WTC11 (cell line): ENCODE results near the gene TEKT2. TPM values are rescaled to one million over a fixed set of nuclear protein-coding genes. Genes with fewer than 3 reads are reported as not detected.

Experiments used
- ATAC-seq: fragments of 200-7000 bp; cut with Tn5 transposase; 2 replicates; pipeline ENCODE4 v1.10.0; 2021; ENCODE audit warnings: mild to moderate bottlenecking, moderate library complexity
- CTCF ChIA-PET: fragments of 300-600 bp; sonication (Branson Sonifier 250); formaldehyde crosslinking; loops from one replicate; lab custom pipeline; 2021; ENCODE audit warnings: antibody characterized with exemption; lab: Charles Lee
- POLR2A ChIA-PET: fragments of 350-600 bp; sonication (Branson Sonifier 250); formaldehyde crosslinking; loops from one replicate; lab custom pipeline; 2021; ENCODE audit warnings: antibody characterized with exemption; lab: Charles Lee
- DNase-seq: peaks from one replicate; pipeline ENCODE4 v3.0.0; 2021; ENCODE audit warnings: low spot score
- H3K27ac Mint-ChIP-seq: 2 replicates; pipeline ENCODE4 v1.8.0; 2021; ENCODE audit warnings: mixed read lengths
- H3K27me3 Mint-ChIP-seq: 2 replicates; pipeline ENCODE4 v1.8.0; 2021; ENCODE audit warnings: low read depth, mild to moderate bottlenecking, moderate library complexity, mixed read lengths
- H3K36me3 Mint-ChIP-seq: 2 replicates; pipeline ENCODE4 v1.8.0; 2021; ENCODE audit warnings: mixed read lengths
- H3K4me1 Mint-ChIP-seq: 2 replicates; pipeline ENCODE4 v1.8.0; 2022; ENCODE audit warnings: mixed read lengths
- H3K4me3 Mint-ChIP-seq: 2 replicates; pipeline ENCODE4 v1.8.0; 2021; ENCODE audit warnings: mild to moderate bottlenecking, moderate library complexity, mixed read lengths
- H3K9me3 Mint-ChIP-seq: 2 replicates; pipeline ENCODE4 v1.8.0; 2021; ENCODE audit warnings: mixed read lengths
- ATF6 ChIP-seq: sonication (generic); formaldehyde crosslinking; IDR thresholded peaks from 2 replicates; pipeline ENCODE4 v1.8.1; 2023; ENCODE audit warnings: mild to moderate bottlenecking, missing genetic modification reagents
- CBFB ChIP-seq: sonication (generic); formaldehyde crosslinking; IDR thresholded peaks from 2 replicates; pipeline ENCODE4 v1.8.1; 2022; ENCODE audit warnings: mild to moderate bottlenecking, low read depth, missing genetic modification reagents
- ERG ChIP-seq: fragments of 250-450 bp; sonication (Bioruptor Pico); IDR thresholded peaks from 2 replicates; pipeline ENCODE4 v1.8.0; 2021; ENCODE audit warnings: mild to moderate bottlenecking
- FOXK1 ChIP-seq: sonication (generic); formaldehyde crosslinking; IDR thresholded peaks from 2 replicates; pipeline ENCODE4 v1.8.0; 2022; ENCODE audit warnings: mild to moderate bottlenecking, moderate library complexity, missing genetic modification reagents
- FOXP4 ChIP-seq: sonication (generic); formaldehyde crosslinking; IDR thresholded peaks from 2 replicates; pipeline ENCODE4 v1.8.0; 2022; ENCODE audit warnings: mild to moderate bottlenecking, missing genetic modification reagents
- GABPB1 ChIP-seq: sonication (generic); formaldehyde crosslinking; IDR thresholded peaks from 2 replicates; pipeline ENCODE4 v1.8.1; 2023; ENCODE audit warnings: mild to moderate bottlenecking, missing genetic modification reagents
- HMGXB4 ChIP-seq: sonication (generic); formaldehyde crosslinking; IDR thresholded peaks from 2 replicates; pipeline ENCODE4 v1.8.1; 2023; ENCODE audit warnings: mild to moderate bottlenecking, moderate library complexity, missing genetic modification reagents
- KAT7 ChIP-seq: sonication (generic); formaldehyde crosslinking; IDR thresholded peaks from 2 replicates; pipeline ENCODE4 v1.8.1; 2023; ENCODE audit warnings: missing genetic modification reagents, mild to moderate bottlenecking, borderline replicate concordance
- SOX15 ChIP-seq: fragments of 250-450 bp; sonication (Bioruptor Pico); IDR thresholded peaks from 2 replicates; pipeline ENCODE4 v1.9.0; 2021; ENCODE audit warnings: mild to moderate bottlenecking
- STAT6 ChIP-seq: sonication (generic); formaldehyde crosslinking; conservative IDR thresholded peaks from 2 replicates; pipeline ENCODE4 v1.8.1; 2023; ENCODE audit warnings: mild to moderate bottlenecking, low read depth, missing genetic modification reagents, moderate library complexity
- TEAD1 ChIP-seq: sonication (generic); formaldehyde crosslinking; IDR thresholded peaks from 2 replicates; pipeline ENCODE4 v1.8.0; 2022; ENCODE audit warnings: mild to moderate bottlenecking, missing genetic modification reagents
- USF1 ChIP-seq: sonication (generic); formaldehyde crosslinking; IDR thresholded peaks from 2 replicates; pipeline ENCODE4 v1.8.0; 2022; ENCODE audit warnings: mild to moderate bottlenecking, missing genetic modification reagents
- ZNF263 ChIP-seq: sonication (generic); formaldehyde crosslinking; IDR thresholded peaks from 2 replicates; pipeline ENCODE4 v1.8.1; 2022; ENCODE audit warnings: low read depth, mild to moderate bottlenecking, moderate library complexity, missing genetic modification reagents
- ZNF416 ChIP-seq: fragments of 250-450 bp; sonication (Bioruptor Pico); IDR thresholded peaks from 2 replicates; pipeline ENCODE4 v1.9.0; 2021; ENCODE audit warnings: mild to moderate bottlenecking, inconsistent platforms
- ZNF671 ChIP-seq: fragments of 250-450 bp; sonication (Bioruptor Pico); IDR thresholded peaks from 2 replicates; pipeline ENCODE4 v1.8.0; 2021; ENCODE audit warnings: mild to moderate bottlenecking
- total RNA-seq: library from RNA; stranded (reverse); gene quantifications from 3 replicates; pipeline ENCODE4 v1.2.3, GENCODE V29; 2021

TEKT2 gene
- total RNA-seq, 1 experiment from 2014 or later: 1.9 TPM

GRCh38 chr1:36097693-36098585 is 14.0 kb downstream of the TEKT2 start:
- Mint-ChIP-seq H3K27ac (peak overlapping the region; percentile 90), H3K27me3 (no peaks in the 10 kb centered on the region), H3K4me1 (peaks cover 16% of the 10 kb centered on the region), H3K9me3 (no peaks in the 10 kb centered on the region), H3K4me3 (no peak overlapping the region), H3K36me3 (peaks cover 13% of the 10 kb centered on the region)
- CTCF ChIA-PET: interaction anchor here (0.6 to 6.2 kb wide), 42 partner anchors 9 to 352 kb away, joined by 3 to 142 read pairs (median 7); partner anchors contain the start of genes AGO1, AGO3, CLSPN and EVA1B
- TF ChIP-seq ATF6 (no peak), CBFB (CRISPR knock-in tag) (no peak), STAT6 (no peak), KAT7 (CRISPR knock-in tag) (no peak), TEAD1 (no peak), FOXK1 (CRISPR knock-in tag) (no peak), ZNF263 (no peak), ZNF671 (CRISPR knock-in tag) (no peak), HMGXB4 (CRISPR knock-in tag) (no peak), SOX15 (CRISPR knock-in tag) (no peak)
- ATAC-seq: no peak
- no peak for DNase-seq
- POLR2A ChIA-PET: interaction anchor here (1.4 to 2.3 kb wide), 2 partner anchors 14 to 37 kb away, joined by 6 to 8 read pairs; partner anchors contain the start of gene TEKT2

- Mint-ChIP-seq H3K9me3 (no peaks in the 10 kb centered on the region), H3K36me3 (peaks cover 4% of the 10 kb centered on the region; the same call in 1 of the 2 replicates), H3K4me1 (peaks cover 16% of the 10 kb centered on the region), H3K27ac (no peak overlapping the region), H3K4me3 (no peak overlapping the region)
- ChIA-PET POLR2A (no interaction called here), CTCF (interaction anchor here (0.9 to 6.2 kb wide), 3 partner anchors 29 to 50 kb away, joined by 3 to 89 read pairs (median 13); partner anchors contain the start of gene TRAPPC3)
- TF ChIP-seq GABPB1 (no peak), HMGXB4 (CRISPR knock-in tag) (0 out of 2 replicates have a peak, but pooled peaks have one; percentile 3), ERG (CRISPR knock-in tag) (no peak), CBFB (CRISPR knock-in tag) (no peak), USF1 (CRISPR knock-in tag) (no peak), ZNF263 (no peak), FOXP4 (CRISPR knock-in tag) (no peak), ZNF416 (CRISPR knock-in tag) (no peak)
- TF ChIP-seq, all 79 proteins: peak for 1
- no peaks in the 10 kb centered on the region for H3K27me3 Mint-ChIP-seq
- DNase-seq (no peak), ATAC-seq (no peak)
Observed at GRCh38 chr1:36098650-36099365, 14.9 kb downstream of the TEKT2 start.
